Mesodermal cell (in vitro differentiated cells): ENCODE data around the gene PCIF1.
"Not testable (repeated sequence)": the region's sequence is repeated elsewhere in the genome, so short reads cannot be mapped to it uniquely, and the experiment has no call there.

Experiments used
- H3K27ac ChIP-seq: 2 replicates; pipeline ENCODE4 v1.7.0; 2013; ENCODE audit warnings: mild to moderate bottlenecking, low read depth, low read length, moderate library complexity; ENCODE audit not compliant: severe bottlenecking
- H3K36me3 ChIP-seq: 2 replicates; pipeline ENCODE4 v1.7.1; 2013; ENCODE audit warnings: mild to moderate bottlenecking, low read length, moderate library complexity; ENCODE audit not compliant: control insufficient read depth, insufficient read depth
- H3K4me1 ChIP-seq: one replicate; pipeline ENCODE4 v1.7.1; 2013; ENCODE audit warnings: mild to moderate bottlenecking, low read length; ENCODE audit not compliant: insufficient read depth, control insufficient read depth, poor library complexity, severe bottlenecking
- H3K4me3 ChIP-seq: 2 replicates; pipeline ENCODE4 v1.7.0; 2013; ENCODE audit warnings: low read length, control low read depth, mild to moderate bottlenecking; ENCODE audit not compliant: insufficient read depth, poor library complexity, severe bottlenecking; ENCODE audit errors: extremely low read depth
- H3K9me3 ChIP-seq: 2 replicates; pipeline ENCODE4 v1.7.1; 2013; ENCODE audit warnings: mild to moderate bottlenecking, low read length, moderate library complexity; ENCODE audit not compliant: control insufficient read depth
- WGBS, 2 experiments: methylation state at CpG; one replicate each; pipeline ENCODE4 v1.1.5; 2013; ENCODE audit warnings: missing lambda C conversion rate in 2 of 2; ENCODE audit not compliant: insufficient coverage in 2 of 2; 5-methylcytosine and 5-hydroxymethylcytosine counted together

The PCIF1 gene

GRCh38 chr20:45991616-45992015 lies 57.1 kb downstream of the PCIF1 start:
- H3K9me3 ChIP-seq = no peaks in the 10 kb centered on the region
- no peaks in the 10 kb centered on the region for H3K36me3 ChIP-seq
- H3K4me3 ChIP-seq = no peak overlapping the region
- peaks cover 10% of the 10 kb centered on the region for H3K4me1 ChIP-seq
- H3K27ac ChIP-seq = no peak overlapping the region
- WGBS, 2 experiments = 83 to 93% methylated on average over 2 to 3 of the region's 3 CpGs

DNA sequence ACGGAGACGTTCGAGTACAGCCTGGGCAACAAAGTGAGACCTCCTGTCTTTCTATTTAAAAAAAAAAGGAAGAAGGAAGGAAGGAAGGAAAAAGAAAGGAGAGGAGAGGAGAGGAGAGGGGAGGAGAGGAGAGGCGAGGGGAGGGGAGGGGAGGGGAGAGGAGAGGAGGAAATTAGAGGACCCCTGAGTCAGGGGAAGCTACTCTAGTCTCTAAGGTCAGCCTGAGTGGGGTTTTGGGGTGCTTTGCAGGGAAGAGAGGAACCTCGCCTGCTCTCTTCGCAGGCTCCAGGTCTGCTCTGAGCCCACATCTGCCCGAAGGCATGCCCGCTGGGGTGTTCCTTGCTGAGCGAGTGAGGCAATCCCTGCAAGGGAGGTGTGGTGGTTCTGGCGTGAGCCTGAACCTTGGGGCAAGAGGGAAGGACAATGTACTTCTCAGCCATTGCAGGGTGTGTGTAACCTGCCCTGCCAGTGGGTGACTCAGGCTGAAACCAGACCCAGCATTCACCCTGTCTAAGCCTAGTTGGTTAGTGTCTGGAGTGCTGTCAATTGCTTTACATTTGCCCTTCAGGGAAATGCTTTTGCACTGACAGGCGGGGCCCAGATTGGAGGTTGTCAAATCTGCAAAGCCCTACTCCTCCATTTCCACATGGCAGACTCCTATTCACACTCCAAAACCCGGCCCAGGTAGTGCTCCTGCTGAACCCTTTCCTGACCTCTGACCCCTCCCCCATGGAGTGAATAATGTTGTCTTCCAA lies 58.9 kb downstream of the PCIF1 start:
- WGBS, 2 experiments = 65 to 78% methylated on average over 7 to 9 of the region's 12 CpGs
- Histone ChIP-seq H3K36me3 (no peaks in the 10 kb centered on the region), H3K9me3 (no peaks in the 10 kb centered on the region), H3K4me3 (no peak overlapping the region), H3K27ac (peak overlapping the region; percentile 31), H3K4me1 (peaks cover 10% of the 10 kb centered on the region)

DNA sequence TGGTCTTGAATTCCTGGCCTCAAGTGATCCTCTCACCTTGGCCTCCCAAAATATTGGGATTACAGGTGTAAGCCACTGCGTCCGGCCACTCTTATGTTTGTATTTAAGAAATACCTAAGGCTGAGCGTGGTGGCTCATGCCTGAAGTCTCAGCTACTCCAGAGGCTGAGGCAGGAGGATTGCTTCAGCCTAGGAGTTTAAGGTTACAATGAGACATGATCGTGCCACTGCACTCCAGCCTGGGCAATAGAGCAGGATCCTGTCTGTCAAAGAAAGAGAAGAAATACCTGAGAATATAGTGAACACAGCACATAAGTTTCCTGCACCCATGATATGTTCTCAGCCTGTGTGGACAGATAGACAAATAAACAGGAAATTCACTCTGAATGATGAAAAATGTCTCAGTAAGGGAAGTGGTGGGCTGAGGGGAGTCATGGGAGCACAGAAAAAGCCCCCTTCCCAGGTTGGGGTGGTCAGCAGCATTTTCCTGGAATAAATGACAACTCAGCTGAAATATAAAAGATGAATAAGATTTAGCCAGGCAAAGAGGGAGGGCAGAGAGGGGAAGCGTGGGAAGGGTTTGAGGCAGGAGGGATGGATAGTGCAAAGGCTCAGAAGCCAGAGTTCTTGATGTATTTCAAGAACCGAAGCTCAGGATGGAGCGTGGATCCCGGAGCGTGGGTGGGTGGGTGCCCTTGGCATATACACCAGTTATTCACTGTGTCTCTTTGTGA lies 60.4 kb downstream of the PCIF1 start:
- Histone ChIP-seq H3K4me3 (no peak overlapping the region), H3K4me1 (peaks cover 12% of the 10 kb centered on the region)

GRCh38 chr20:45995495-45996097 lies 61.1 kb downstream of the PCIF1 start:
- H3K36me3 ChIP-seq, H3K9me3 ChIP-seq, H3K27ac ChIP-seq, H3K4me3 ChIP-seq: not testable (repeated sequence)
- H3K4me1 ChIP-seq = peaks cover 18% of the 10 kb centered on the region
- 94 to 97% methylated on average over 5 of the region's 6 CpGs for WGBS, 2 experiments

More for the DNA sequence above, 60.4 kb downstream of the PCIF1 start:
- 86 to 95% methylated on average over 8 to 9 of the region's 9 CpGs for WGBS, 2 experiments
- no peaks in the 10 kb centered on the region for H3K9me3 ChIP-seq
- H3K27ac ChIP-seq = no peak overlapping the region
- H3K36me3 ChIP-seq = no peaks in the 10 kb centered on the region

- Histone ChIP-seq H3K4me3 (no peak overlapping the region), H3K4me1 (peaks cover 26% of the 10 kb centered on the region)
- 70 to 100% methylated on average over 2 to 3 of the region's 3 CpGs for WGBS, 2 experiments
Measured at GRCh38 chr20:45997187-45997586, 62.7 kb downstream of the PCIF1 start.

More at GRCh38 chr20:45997187-45997586, 62.7 kb downstream of the PCIF1 start:
- Histone ChIP-seq H3K36me3 (no peaks in the 10 kb centered on the region), H3K9me3 (no peaks in the 10 kb centered on the region), H3K27ac (no peak overlapping the region)
